NCI-H2107 (cell line): Measurements from ENCODE around the gene ADAR.

ENCODE experiments used
- DNase-seq: peaks from one replicate; lab custom pipeline; 2025; lab: John Stamatoyannopoulos, UW

ADAR gene

DNA sequence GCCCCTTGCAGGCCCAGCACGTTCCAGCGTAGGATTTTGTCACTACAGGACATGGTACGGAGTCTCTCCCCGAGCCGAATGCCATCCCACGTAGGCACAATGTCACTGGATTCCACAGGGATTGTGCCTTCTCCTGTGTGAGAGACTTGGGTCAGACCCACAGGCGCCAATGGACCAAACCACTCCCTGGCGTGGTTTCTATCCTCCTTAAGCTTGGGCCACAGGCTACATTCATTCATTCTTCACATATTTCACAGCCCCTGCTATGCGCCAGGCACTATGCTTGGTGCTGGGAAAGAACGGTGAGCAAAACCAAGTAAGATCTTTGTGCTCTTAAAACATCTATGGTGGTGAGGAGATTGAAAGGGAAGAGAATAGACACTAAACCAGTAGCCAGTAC, 21.8 kb downstream of the ADAR start:
- no peak for DNase-seq

DNA sequence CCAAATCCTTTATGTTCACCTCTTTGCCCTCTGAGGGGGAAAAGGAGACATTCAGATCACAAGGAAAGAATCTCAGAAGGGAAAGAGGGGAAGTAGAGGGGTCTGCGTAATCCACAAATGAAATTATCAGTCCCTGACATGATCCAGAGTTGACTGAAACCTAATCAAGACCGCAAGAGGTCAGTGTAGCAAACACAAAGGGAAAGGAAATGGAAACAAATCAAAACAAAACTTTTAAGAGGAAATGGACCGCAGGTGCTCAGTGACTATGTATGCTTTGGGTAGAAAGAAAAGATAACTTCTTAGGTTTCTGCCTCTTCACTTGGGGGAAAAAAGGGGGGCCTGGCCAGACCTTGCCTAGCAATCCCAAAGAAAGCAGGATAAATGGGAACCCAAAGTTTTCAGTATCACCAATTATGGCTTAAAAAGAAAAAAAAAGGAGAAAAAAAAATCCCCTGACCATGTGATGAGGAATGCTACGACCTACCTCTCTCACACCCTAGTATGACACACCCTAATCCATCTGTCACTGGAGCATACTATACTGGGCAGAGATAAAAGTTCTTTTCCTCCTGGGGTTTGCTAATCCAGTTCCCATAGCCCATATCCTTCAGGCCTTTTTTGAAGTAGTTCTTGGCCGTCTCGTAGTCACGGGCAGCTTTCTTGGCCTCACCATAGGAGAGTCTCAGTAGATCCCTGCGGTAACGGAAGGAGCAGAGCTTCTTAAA, 23.6 kb downstream of the ADAR start:
- DNase-seq: no peak

GRCh38 chr1:154583773-154584172, 24.2 kb downstream of the ADAR start:
- DNase-seq: no peak

GRCh38 chr1:154582885-154583284, 25.1 kb downstream of the ADAR start:
- DNase-seq: no peak

DNA sequence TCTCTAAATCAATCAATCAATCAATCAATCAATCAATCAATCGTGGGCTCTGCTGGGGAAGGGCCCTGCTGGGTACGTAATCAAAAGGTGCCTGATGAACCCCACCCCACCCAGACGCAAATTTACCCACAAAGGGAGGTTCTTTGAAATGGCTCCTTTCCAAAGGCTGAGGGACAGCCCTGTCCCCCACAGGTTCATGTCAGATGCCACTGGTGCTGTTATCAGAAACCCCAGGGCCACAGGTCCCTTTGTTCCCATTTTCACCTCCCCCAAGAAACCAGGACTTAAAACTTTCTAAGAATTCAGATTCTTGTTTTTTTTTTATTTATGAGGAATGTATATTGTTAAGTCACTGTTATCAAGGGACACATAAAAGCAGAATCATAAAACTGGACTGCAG, 26.2 kb downstream of the ADAR start:
- DNase-seq: no peak

GRCh38 chr1:154579374-154579773, 28.6 kb downstream of the ADAR start:
- no peak for DNase-seq

GRCh38 chr1:154578058-154578418, 29.9 kb downstream of the ADAR start:
- no peak for DNase-seq

DNA sequence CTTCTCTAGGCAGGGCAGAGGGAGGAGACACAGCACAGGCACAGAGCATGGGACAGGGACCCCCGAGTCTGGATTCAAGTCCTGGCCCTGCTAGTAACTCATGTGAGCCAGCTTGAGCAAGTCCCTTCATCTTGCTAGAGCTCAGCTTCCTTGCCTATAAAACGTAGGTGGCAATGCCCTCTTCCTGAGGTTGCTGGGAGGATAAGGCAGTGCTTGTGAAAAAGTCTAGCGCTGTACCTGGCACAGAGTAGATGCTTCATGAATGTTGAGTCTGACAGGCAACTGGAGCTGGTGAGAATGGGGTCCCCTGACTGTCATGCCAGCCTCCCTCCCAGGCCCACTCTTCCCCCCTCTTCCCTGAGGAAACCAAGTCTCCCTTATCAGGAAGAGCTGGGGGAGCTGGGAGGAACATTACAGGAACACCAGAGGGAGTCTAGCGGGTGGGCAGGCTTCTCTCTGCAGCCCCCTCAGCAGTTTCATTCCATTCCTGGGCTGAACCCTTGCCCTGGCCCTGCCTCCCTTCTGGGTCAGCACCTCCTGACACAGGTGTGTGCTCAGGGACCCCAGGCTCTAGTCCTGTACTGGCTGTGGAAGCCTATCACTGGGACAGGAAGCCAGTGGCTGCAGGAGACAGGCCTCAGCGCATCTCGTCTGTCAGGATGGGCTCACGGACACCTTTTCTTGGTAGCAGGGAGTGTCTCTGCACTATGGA, 30.5 kb downstream of the ADAR start:
- DNase-seq: no peak

- no peak for DNase-seq
Measured at GRCh38 chr1:154575951-154576566, 31.9 kb downstream of the ADAR start.

DNA sequence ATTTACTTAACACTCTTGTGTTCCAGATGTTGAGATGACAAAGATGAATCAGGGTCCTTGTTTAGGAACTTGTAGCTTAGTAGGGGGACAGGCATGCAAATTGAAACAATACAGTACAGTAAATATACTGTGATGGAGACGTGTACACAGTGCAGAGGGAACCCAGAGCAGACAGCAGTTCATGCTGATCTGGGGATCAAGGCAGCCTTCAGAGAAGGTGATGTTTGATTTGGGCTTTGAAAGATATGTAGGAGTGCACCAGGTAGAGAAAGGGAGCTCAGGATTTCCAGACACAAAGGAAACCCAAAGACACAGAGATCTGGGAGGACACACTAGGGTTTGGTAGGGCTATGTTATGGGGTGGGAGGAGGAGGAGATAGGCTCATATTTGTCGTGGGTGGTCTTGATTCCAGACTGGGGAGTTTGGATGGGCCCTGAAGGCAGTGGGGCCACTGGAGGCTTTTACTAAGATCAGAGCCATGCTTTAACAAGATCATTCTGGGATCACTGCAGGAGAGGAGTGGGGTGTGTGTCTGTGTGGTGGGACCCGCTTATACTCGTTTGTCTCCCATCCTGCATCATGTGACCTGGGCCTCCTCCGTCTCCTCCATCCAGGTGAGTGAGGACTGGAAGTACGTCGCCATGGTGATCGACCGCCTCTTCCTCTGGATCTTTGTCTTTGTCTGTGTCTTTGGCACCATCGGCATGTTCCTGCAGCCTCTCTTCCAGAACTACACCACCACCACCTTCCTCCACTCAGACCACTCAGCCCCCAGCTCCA, 32.6 kb downstream of the ADAR start:
- DNase-seq: no peak

GRCh38 chr1:154574716-154575115, 33.3 kb downstream of the ADAR start:
- peak; percentile 46 for DNase-seq

DNA sequence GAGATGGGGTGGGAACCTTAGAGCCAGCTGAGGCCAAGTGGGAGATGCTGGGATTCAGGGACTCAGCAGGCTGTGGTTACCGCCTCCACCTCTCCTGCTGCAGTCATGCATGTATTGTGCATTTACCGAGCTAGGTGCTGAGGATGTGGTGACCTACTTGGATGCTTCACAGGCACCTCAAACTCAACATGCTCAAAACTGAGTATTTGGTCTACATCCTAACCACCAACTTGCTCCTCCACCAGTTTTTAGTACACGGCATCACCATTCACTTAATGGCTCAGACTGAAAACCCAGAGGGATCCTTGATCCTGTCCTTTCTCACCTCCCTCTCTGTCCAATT, 34.8 kb downstream of the ADAR start:
- no peak for DNase-seq

GRCh38 chr1:154572468-154573167, 35.4 kb downstream of the ADAR start:
- no peak for DNase-seq

- no peak for DNase-seq
Measured at GRCh38 chr1:154571964-154572288, 36.1 kb downstream of the ADAR start.

DNA sequence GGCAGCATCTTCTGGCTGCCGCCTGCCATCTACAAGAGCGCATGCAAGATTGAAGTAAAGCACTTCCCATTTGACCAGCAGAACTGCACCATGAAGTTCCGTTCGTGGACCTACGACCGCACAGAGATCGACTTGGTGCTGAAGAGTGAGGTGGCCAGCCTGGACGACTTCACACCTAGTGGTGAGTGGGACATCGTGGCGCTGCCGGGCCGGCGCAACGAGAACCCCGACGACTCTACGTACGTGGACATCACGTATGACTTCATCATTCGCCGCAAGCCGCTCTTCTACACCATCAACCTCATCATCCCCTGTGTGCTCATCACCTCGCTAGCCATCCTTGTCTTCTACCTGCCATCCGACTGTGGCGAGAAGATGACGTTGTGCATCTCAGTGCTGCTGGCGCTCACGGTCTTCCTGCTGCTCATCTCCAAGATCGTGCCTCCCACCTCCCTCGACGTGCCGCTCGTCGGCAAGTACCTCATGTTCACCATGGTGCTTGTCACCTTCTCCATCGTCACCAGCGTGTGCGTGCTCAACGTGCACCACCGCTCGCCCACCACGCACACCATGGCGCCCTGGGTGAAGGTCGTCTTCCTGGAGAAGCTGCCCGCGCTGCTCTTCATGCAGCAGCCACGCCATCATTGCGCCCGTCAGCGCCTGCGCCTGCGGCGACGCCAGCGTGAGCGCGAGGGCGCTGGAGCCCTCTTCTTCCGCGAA, 36.6 kb downstream of the ADAR start:
- no peak for DNase-seq

GRCh38 chr1:154568157-154568815, 39.7 kb downstream of the ADAR start:
- DNase-seq: no peak

GRCh38 chr1:154567386-154568156, 40.4 kb downstream of the ADAR start, which contains the start of gene CHRNB2:
CHRNB2 (plus strand) TSS chr1:154567778; CDS start chr1:154568045, 267 bp downstream.
- peak; percentile 70 for DNase-seq

DNA sequence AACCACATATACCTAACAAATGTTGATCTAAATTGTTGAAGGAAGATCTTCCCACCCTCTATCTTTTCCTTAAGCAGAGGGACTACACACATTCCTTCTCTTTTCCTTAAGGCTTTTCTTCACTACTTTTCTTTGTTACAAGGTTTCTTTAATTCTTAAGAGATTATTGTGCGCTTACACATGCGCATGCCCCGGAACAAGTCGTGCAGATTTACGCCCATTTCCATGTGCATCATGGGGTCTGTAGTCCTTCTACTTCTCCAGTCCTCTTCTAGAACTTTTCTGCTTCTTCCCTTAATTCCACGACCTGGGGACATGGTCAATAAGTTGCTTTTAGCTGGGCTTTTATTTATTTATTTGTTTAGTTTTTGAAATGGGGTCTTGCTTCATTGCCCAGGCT, 42.1 kb downstream of the ADAR start:
- no peak for DNase-seq

DNA sequence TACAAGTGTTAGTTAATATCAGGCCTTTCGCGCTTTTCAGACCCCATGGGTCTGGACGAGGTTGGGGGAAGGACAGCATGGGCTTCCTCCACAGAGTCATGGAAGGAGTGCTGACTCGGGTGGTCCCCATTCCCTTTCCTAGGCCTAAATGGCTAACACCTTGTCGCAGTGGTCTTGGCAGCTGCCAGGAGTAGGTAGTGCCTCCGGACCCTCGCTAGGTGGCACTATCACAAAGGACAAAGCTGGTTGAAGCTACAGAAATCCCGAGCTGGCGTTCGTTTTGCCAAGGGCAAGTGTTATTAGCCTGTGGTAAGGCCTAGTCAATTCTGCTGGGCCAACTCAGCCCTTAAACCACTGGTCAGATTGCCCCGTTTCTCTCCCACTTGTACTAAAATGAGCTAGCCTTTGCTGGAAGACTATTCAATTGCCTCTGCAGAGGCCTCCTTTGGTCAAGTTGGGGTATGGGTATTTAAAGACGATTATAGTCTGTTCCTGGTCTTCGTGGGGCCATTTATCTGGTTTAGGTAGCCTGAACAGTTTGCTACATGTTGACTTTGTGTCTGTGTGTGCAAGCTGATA, 48.4 kb downstream of the ADAR start:
- peak; percentile 92 for DNase-seq
